Measurements from ENCODE around the gene CCDC141. TPM values are rescaled to one million over a fixed set of nuclear protein-coding genes. Genes with fewer than 3 reads are reported as not detected.

CCDC141 gene
- total and polyA plus RNA-seq, 12 donors: 0.34 to 42.1 (median 1.4) TPM

DNA sequence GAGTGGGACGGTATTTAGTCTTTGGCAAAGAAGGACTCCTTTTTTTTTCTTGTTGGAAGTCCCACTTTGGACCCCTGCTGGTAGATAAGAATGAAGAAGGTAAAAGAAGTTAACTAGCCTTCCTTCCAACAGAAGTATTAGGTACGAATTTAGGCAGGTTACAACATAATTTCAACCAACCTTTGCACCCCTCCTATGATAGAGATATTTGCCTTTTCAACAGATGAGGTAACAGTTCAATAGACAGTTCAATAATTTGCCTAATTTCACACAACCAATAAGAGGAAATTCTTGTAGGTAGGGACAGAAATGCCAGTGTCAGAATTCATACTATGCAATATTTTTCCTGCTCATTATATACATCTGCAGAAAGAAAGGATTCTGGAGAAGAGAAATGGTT is 100.8 kb downstream of the CCDC141 start:
- H3K36me3 ChIP-seq (replicated peaks in 1 of 2): no peaks in the 10 kb centered on the region
- no peaks in the 10 kb centered on the region for H3K27me3 ChIP-seq
- no peak overlapping the region for H3K4me3 ChIP-seq
- TF ChIP-seq, protein P1, sequence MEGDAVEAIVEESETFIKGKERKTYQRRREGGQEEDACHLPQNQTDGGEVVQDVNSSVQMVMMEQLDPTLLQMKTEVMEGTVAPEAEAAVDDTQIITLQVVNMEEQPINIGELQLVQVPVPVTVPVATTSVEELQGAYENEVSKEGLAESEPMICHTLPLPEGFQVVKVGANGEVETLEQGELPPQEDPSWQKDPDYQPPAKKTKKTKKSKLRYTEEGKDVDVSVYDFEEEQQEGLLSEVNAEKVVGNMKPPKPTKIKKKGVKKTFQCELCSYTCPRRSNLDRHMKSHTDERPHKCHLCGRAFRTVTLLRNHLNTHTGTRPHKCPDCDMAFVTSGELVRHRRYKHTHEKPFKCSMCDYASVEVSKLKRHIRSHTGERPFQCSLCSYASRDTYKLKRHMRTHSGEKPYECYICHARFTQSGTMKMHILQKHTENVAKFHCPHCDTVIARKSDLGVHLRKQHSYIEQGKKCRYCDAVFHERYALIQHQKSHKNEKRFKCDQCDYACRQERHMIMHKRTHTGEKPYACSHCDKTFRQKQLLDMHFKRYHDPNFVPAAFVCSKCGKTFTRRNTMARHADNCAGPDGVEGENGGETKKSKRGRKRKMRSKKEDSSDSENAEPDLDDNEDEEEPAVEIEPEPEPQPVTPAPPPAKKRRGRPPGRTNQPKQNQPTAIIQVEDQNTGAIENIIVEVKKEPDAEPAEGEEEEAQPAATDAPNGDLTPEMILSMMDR (IDR thresholded peaks at IDR 0.05): no peak
- no peak for TF ChIP-seq POLR2A (IDR thresholded peaks at IDR 0.05)
- intact Hi-C loops (cut with DNase I): no loop called here
- H3K27ac ChIP-seq: no peak overlapping the region
- no peaks in the 10 kb centered on the region for H3K9me3 ChIP-seq (replicated peaks in 1 of 3)
- WGBS, 4 donors: 80 to 91% (median 87%) methylated on average over 2 of the region's 2 CpGs
- DNase-seq: no peak
- no peaks in the 10 kb centered on the region for H3K4me1 ChIP-seq (replicated peaks in 1 of 2)

DNA sequence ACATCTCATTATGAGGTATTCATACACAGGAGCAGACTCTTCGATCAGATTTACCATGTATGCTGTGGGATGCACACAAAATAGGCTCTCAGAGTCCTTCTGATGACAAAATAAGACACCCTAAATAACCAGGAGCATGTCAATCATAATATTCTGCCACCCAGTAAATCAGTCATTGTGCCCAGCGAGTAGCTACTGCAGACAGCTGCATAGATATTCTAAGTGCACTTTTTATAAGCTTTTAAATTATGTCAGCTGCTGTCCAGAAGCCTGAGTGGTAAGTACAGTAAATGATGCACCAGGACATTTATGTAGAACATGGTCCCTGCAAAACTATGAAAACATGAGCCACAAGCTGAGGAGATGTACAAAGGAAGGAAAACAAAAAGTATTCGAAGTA is 102.9 kb downstream of the CCDC141 start:
- no peak for DNase-seq
- Histone ChIP-seq H3K4me3 (no peak overlapping the region), H3K4me1 (replicated peaks in 1 of 2) (no peaks in the 10 kb centered on the region), H3K36me3 (replicated peaks in 1 of 2) (no peaks in the 10 kb centered on the region), H3K9me3 (replicated peaks in 1 of 3) (no peaks in the 10 kb centered on the region), H3K27ac (no peak overlapping the region), H3K27me3 (no peaks in the 10 kb centered on the region)
- intact Hi-C loops (cut with DNase I): no loop called here
- TF ChIP-seq POLR2A (IDR thresholded peaks at IDR 0.05): no peak
- WGBS, 4 donors: 84 to 91% (median 87%) methylated on average over 3 of the region's 3 CpGs

DNA sequence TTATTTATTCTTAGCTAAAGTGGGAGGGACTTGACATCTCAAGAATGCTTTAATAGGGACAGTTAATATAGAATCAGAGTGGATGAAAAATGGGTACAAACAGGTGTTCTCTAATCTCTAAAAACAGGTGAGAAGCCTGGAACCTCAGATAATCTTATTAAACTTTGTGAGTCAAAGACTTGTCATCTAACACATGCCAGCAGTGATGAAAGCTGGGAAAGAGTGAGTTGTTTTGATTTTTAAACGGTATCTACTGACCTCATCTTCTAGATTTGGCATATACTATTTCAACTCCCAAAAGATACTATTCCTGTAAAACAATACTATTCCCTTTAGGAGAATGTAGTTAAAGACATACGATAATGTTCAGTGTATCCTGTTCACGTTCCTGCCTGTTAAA is 103.4 kb downstream of the CCDC141 start:
- H3K27me3 ChIP-seq: no peaks in the 10 kb centered on the region
- 69 to 78% (median 73%) methylated on average over 3 of the region's 3 CpGs for whole genome bisulfite sequencing, 4 donors

DNA sequence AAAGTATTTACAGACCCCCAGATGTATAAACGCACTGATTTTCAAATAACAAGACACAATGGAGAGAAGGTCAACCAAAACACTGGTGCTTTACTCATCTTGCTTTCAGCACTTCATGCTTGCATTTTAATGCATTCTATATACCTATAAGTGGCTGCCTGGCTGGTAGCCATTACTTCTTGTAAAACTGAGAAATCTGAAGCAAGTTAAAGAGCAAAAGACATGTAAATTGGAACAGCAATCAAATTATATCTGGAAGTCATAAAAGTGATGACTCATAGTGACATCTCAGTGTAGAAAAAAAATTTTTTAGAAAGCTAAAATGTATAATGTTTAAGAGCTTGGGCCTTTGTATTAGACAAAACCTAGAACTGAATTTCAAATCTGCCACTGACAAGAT is 106.2 kb downstream of the CCDC141 start:
- no peaks in the 10 kb centered on the region for H3K27me3 ChIP-seq
- no peak for DNase-seq
- H3K9me3 ChIP-seq (replicated peaks in 1 of 3): no peaks in the 10 kb centered on the region
- H3K36me3 ChIP-seq (replicated peaks in 1 of 2): no peaks in the 10 kb centered on the region
- TF ChIP-seq, protein P1 (IDR thresholded peaks at IDR 0.05): no peak
- TF ChIP-seq POLR2A (IDR thresholded peaks at IDR 0.05): no peak
- H3K27ac ChIP-seq: no peak overlapping the region
- no peaks in the 10 kb centered on the region for H3K4me1 ChIP-seq (replicated peaks in 1 of 2)
- H3K4me3 ChIP-seq: no peak overlapping the region
- intact Hi-C loops (cut with DNase I): no loop called here
- 86 to 98% (median 88%) methylated on average over 1 of the region's 1 CpG for WGBS, 4 donors

More for the DNA sequence above, 103.4 kb downstream of the CCDC141 start:
- H3K9me3 ChIP-seq (replicated peaks in 1 of 3): no peaks in the 10 kb centered on the region
- H3K4me3 ChIP-seq: no peak overlapping the region
- no peak overlapping the region for H3K27ac ChIP-seq
- no peak for TF ChIP-seq POLR2A (IDR thresholded peaks at IDR 0.05)
- TF ChIP-seq, protein P1 (IDR thresholded peaks at IDR 0.05): no peak
- DNase-seq: no peak
- H3K36me3 ChIP-seq (replicated peaks in 1 of 2): no peaks in the 10 kb centered on the region
- no peaks in the 10 kb centered on the region for H3K4me1 ChIP-seq (replicated peaks in 1 of 2)
- intact Hi-C loops (cut with DNase I): no loop called here

DNA sequence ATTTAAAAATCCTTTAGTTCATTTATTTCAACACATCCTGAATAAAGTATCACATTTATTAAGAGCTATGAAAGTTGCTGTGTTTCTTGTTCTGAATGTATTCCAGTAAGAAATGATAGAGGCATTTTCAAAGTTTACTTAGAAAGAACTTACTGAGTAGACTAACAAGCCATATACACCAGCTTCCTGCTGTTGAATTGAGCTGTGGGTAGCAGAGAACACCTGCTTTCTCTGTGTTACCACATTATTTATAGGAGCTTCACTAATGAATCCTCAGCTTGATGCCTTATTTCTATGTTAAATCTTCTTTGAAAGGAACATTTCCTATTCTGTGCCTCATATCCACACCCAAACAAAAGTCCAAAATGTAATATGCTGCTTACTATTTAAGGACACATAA is 115.4 kb downstream of the CCDC141 start:
- no peak overlapping the region for H3K4me3 ChIP-seq
- TF ChIP-seq POLR2A (IDR thresholded peaks at IDR 0.05): no peak
- TF ChIP-seq, protein P1 (IDR thresholded peaks at IDR 0.05): no peak
- H3K9me3 ChIP-seq (replicated peaks in 1 of 3): peaks cover 0 to 7% (median 0%) of the 10 kb centered on the region in 3 donors
- no peak overlapping the region for H3K27ac ChIP-seq
- no peaks in the 10 kb centered on the region for H3K4me1 ChIP-seq (replicated peaks in 1 of 2)
- H3K27me3 ChIP-seq: no peaks in the 10 kb centered on the region
- no peaks in the 10 kb centered on the region for H3K36me3 ChIP-seq (replicated peaks in 1 of 2)
- DNase-seq: no peak
- intact Hi-C loops (cut with DNase I): no loop called here
